HG02623 (cell line): Measurements from ENCODE around the gene BUB1B.
"Not testable (repeated sequence)": the region's sequence is repeated elsewhere in the genome, so short reads cannot be mapped to it uniquely, and the experiment has no call there.

Experiments
- ATAC-seq: cut with Tn5 transposase; IDR thresholded peaks from one replicate; pipeline ENCODE4 v1.9.1; 2021; ENCODE audit warnings: moderate library complexity; ENCODE audit not compliant: unreplicated experiment

BUB1B gene

GRCh38 chr15:40136470-40137302 is 24.2 kb upstream of the BUB1B start:
- ATAC-seq = no peak

- ATAC-seq = no peak
Observed at GRCh38 chr15:40137303-40138200, 23.3 kb upstream of the BUB1B start.

GRCh38 chr15:40138201-40138570 is 22.7 kb upstream of the BUB1B start:
- ATAC-seq = not testable (repeated sequence)

- ATAC-seq = no peak
Observed at GRCh38 chr15:40142428-40142827, 18.4 kb upstream of the BUB1B start.

- ATAC-seq = no peak
Observed at GRCh38 chr15:40146037-40146436, 14.8 kb upstream of the BUB1B start.

GRCh38 chr15:40149339-40149738 is 11.5 kb upstream of the BUB1B start:
- no peak for ATAC-seq

GRCh38 chr15:40150163-40150925 is 10.5 kb upstream of the BUB1B start:
- ATAC-seq = no peak

- ATAC-seq = no peak
Observed at GRCh38 chr15:40151499-40151898, 9.4 kb upstream of the BUB1B start.

GRCh38 chr15:40151991-40152390 is 8.9 kb upstream of the BUB1B start:
- ATAC-seq = no peak

GRCh38 chr15:40154821-40155220 is 6.0 kb upstream of the BUB1B start:
- not testable (repeated sequence) for ATAC-seq

- ATAC-seq = no peak
Observed at GRCh38 chr15:40155270-40155910, 5.5 kb upstream of the BUB1B start.

GRCh38 chr15:40157778-40158447 is 3.0 kb upstream of the BUB1B start:
- ATAC-seq = no peak

- ATAC-seq = no peak
Observed at GRCh38 chr15:40160021-40160420, 848 bp upstream of the BUB1B start.

GRCh38 chr15:40161693-40162391 is 973 bp downstream of the BUB1B start:
- ATAC-seq = no peak

- ATAC-seq = no peak
Observed at GRCh38 chr15:40162552-40162951, 1.7 kb downstream of the BUB1B start.

- no peak for ATAC-seq
Observed at GRCh38 chr15:40163657-40164416, 3.0 kb downstream of the BUB1B start.

GRCh38 chr15:40167374-40167773 is 6.5 kb downstream of the BUB1B start:
- not testable (repeated sequence) for ATAC-seq

- no peak for ATAC-seq
Observed at GRCh38 chr15:40175160-40175559, 14.3 kb downstream of the BUB1B start.
